ENCODE results near the gene TLE3.

TLE3 gene

GRCh38 chr15:70097321-70098152 is at the start of gene TLE3:
TSS of gene TLE3 (minus strand) at chr15:70097917. CDS start at chr15:70096798, 1,119 bp downstream.
- Histone ChIP-seq H3K9me3 (ENCODE audit: severe bottlenecking) (no peaks in the 10 kb centered on the region), H3K36me3 (peaks cover 36% of the 10 kb centered on the region), H3K27ac (peak within 1 kb of the TSS; percentile 92), H3K27me3 (ENCODE audit: insufficient read depth, low read depth, severe bottlenecking) (no peaks in the 10 kb centered on the region), H3K4me3 (ENCODE audit: low read depth, low read length) (peak within 1 kb of the TSS; percentile 89)
- peak; percentile 39; the same call in 1 of the 2 replicates for TF ChIP-seq CTCF (IDR thresholded peaks at IDR 0.05; ENCODE audit: low read depth, low read length)
- DNase-seq: peak; percentile 97

- Histone ChIP-seq H3K27me3 (ENCODE audit: insufficient read depth, low read depth, severe bottlenecking) (no peaks in the 10 kb centered on the region), H3K4me3 (ENCODE audit: low read depth, low read length) (no peak overlapping the region), H3K27ac (no peak overlapping the region), H3K36me3 (no peaks in the 10 kb centered on the region), H3K9me3 (ENCODE audit: severe bottlenecking) (no peaks in the 10 kb centered on the region)
- no peak for DNase-seq
- TF ChIP-seq CTCF (IDR thresholded peaks at IDR 0.05; ENCODE audit: low read depth, low read length): no peak
These were observed 49.6 kb upstream of the TLE3 start for GRCh38 chr15:70147178-70147760.

GRCh38 chr15:70146771-70147170 is 49.1 kb upstream of the TLE3 start:
- TF ChIP-seq CTCF (IDR thresholded peaks at IDR 0.05; ENCODE audit: low read depth, low read length): no peak
- Histone ChIP-seq H3K36me3 (no peaks in the 10 kb centered on the region), H3K27me3 (ENCODE audit: insufficient read depth, low read depth, severe bottlenecking) (no peaks in the 10 kb centered on the region), H3K27ac (no peak overlapping the region), H3K9me3 (ENCODE audit: severe bottlenecking) (no peaks in the 10 kb centered on the region), H3K4me3 (ENCODE audit: low read depth, low read length) (no peak overlapping the region)
- no peak for DNase-seq

- Histone ChIP-seq H3K27ac (no peak overlapping the region), H3K4me3 (ENCODE audit: low read depth, low read length) (no peak overlapping the region), H3K9me3 (ENCODE audit: severe bottlenecking) (no peaks in the 10 kb centered on the region), H3K27me3 (ENCODE audit: insufficient read depth, low read depth, severe bottlenecking) (no peaks in the 10 kb centered on the region), H3K36me3 (no peaks in the 10 kb centered on the region)
- no peak for DNase-seq
- TF ChIP-seq CTCF (IDR thresholded peaks at IDR 0.05; ENCODE audit: low read depth, low read length): no peak
These were observed 48.4 kb upstream of the TLE3 start for GRCh38 chr15:70146162-70146561.

GRCh38 chr15:70145261-70145660 is 47.5 kb upstream of the TLE3 start:
- H3K4me3 ChIP-seq (ENCODE audit: low read depth, low read length): no peak overlapping the region
- no peak for TF ChIP-seq CTCF (IDR thresholded peaks at IDR 0.05; ENCODE audit: low read depth, low read length)
- H3K27me3 ChIP-seq (ENCODE audit: insufficient read depth, low read depth, severe bottlenecking): no peaks in the 10 kb centered on the region
- DNase-seq: no peak
- H3K9me3 ChIP-seq (ENCODE audit: severe bottlenecking): no peaks in the 10 kb centered on the region
- H3K27ac ChIP-seq: no peak overlapping the region
- H3K36me3 ChIP-seq: no peaks in the 10 kb centered on the region
